ENCODE data around the gene GAGE10.
"Not testable (repeated sequence)": the region's sequence is repeated elsewhere in the genome, so short reads cannot be mapped to it uniquely, and the experiment has no call there.

GAGE10 gene

GRCh38 chrX:49276671-49277534 lies 26.5 kb upstream of the GAGE10 start:
- DNase-seq = no peak

- DNase-seq = no peak
These were observed 26.0 kb upstream of the GAGE10 start for GRCh38 chrX:49277535-49277830.

DNA sequence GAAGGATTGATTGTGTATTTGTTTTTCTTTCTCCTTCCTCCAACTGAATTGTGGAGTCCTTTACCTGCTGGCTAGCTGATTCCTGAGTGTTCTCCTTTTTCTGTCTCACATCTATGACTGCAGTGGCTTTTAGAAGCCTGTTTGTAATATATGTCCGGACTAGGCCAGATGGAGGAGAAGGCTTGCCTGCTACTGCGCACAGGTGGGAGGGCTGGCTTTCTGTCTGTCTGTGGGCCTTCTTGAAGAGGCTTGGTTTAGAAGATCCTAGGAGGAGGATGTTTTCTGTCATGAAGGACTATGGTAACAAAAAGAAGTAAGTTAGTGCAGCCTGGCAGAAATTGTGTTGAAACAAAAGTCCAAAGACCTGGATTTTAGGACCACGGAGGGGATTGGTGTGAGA lies 25.4 kb upstream of the GAGE10 start:
- no peak for DNase-seq

GRCh38 chrX:49282647-49283011 lies 20.8 kb upstream of the GAGE10 start:
- no peak for DNase-seq

- no peak for DNase-seq
These were observed 19.2 kb upstream of the GAGE10 start for GRCh38 chrX:49284212-49284611.

GRCh38 chrX:49286136-49286535 lies 17.3 kb upstream of the GAGE10 start:
- no peak for DNase-seq

DNA sequence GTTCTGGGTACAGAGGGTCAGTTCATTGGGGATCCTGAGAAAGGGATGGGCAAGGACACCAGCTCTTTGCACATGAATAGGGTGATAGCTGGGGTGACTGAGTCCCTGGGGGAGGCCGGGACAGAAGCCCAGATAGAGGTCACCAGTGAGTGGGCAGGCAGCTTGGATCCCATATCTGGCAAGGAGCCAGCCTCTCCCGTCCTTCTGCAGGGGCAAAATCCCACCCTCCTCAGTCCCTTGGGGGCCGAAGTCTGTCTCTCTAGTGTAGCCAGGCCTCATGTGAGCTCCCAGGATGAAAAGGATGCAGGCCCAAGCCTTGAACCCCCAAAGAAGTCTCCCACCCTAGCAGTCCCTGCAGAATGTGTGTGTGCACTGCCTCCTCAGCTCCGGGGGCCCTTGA lies 16.9 kb upstream of the GAGE10 start:
- no peak for DNase-seq

- no peak for DNase-seq
These were observed 15.8 kb upstream of the GAGE10 start for GRCh38 chrX:49287665-49288064.

DNA sequence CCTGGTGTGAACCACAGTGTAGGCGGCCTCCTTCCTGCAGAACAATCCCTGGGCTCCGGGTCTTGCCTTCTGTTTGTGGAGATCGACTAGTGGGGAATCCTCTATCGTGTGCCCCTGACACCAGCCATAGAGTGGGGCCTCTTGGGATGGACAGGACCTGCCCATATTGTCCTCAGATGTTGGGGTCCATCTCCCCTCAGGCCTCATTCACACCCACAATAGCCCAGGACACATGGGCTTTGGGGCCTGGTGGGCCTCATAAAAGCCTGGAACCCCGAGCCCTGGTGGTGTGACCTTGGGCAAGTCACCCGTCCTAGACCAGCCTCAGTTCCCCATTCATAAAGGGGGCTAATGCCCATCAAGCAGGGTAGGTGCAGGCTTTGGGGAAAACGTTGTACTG lies 13.2 kb upstream of the GAGE10 start:
- no peak for DNase-seq

- peak; percentile 36 for DNase-seq
These were observed 11.7 kb upstream of the GAGE10 start for GRCh38 chrX:49291615-49292337.

DNA sequence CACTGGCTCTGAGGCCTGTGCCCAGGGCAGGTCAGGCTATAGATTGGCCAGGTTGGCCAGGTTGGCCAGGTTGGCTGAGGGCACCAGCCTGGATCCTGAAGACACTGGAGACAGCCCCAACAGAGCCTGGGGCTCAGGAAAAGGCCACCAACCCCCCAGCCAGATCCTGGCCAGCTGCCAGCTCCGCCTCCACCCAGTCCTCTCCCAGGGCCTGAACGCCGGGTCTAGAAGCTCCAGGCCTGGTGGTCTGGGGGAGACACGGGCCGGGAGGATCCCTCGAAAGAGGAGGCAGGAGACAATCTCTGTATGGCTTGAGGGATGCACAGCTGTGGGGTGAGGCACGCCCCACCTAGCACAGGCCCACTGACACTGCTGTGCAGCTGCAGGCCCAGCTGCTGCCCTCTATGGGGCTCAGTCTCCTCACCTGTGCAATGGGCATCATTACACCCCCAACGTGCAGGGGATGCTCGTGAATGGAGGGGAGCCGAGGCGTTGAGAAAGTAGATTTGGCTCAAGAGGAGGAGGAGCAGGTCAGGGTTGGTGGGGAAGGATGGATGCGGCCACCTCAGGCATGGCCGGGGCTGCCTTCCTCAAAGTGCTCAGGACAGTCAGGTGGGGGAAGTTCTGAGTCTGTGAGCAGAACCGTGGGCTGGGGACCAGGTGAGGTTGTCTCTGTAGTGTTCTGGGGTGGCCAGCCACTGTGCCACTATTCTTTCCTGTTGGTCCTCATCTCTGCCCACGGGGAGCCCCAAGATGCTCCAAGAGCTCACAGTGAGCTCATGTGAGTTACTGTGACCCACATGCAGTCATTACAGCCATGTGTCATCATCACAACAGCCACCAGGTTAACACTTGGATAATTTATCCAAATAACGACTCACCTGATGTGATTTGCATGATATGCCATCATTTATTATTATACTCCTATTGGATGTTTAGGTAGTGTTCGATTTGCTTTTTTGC lies 10.8 kb upstream of the GAGE10 start:
- DNase-seq = no peak

DNA sequence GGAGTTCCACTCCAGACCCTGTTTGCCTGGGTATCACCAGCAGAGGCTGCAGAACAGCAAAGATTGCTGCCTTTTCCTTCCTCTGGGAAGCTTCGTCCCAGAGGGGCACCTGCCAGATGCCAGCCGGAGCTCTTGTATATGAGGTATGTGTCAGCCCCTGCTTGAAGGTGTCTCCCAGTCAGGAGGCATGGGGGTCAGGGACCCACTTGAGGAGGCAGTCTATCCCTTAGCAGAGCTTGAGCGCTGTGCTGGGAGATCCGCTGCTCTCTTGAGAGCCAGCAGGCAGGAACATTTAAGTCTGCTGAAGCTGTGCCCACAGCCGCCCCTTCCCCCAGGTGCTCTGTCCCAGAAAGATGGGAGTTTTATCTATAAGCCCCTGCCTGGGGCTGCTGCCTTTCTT lies 4.2 kb upstream of the GAGE10 start:
- not testable (repeated sequence) for DNase-seq

GRCh38 chrX:49300703-49301102 lies 2.7 kb upstream of the GAGE10 start:
- DNase-seq = no peak

- DNase-seq = not testable (repeated sequence)
These were observed 4.3 kb downstream of the GAGE10 start for GRCh38 chrX:49307775-49308174.

DNA sequence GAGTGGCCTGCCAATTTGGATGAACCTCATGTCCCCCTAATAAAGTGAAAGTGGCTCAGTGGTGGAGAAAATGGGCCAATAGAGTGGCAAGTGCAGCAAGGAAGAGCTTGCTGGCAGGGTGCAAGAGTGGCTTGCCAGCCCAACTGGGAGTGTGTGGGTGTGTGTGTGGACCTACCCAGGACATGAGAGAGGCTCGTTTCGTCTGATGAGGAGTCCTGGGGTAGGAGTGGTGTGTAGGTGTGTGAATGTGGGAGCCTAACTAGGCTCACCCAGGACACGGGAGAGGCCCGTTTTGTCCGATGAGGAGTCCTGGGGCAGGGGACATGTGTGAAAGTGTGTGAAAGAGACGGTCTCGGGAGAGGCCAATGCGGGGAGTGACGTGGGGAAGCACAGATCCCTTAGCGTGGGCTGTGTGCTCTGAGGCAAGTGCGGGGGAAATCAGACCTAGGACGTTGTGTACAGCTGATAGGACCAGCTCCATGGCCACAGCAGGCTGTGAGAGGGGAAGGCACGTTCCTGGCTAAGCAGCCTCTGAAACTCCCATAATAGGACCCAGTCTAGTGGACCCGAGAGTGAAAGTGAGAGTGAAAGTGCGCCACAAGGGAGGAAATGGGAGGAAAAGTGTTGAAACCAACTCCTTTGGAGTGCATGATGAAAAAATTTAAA lies 5.3 kb downstream of the GAGE10 start:
- DNase-seq = no peak

DNA sequence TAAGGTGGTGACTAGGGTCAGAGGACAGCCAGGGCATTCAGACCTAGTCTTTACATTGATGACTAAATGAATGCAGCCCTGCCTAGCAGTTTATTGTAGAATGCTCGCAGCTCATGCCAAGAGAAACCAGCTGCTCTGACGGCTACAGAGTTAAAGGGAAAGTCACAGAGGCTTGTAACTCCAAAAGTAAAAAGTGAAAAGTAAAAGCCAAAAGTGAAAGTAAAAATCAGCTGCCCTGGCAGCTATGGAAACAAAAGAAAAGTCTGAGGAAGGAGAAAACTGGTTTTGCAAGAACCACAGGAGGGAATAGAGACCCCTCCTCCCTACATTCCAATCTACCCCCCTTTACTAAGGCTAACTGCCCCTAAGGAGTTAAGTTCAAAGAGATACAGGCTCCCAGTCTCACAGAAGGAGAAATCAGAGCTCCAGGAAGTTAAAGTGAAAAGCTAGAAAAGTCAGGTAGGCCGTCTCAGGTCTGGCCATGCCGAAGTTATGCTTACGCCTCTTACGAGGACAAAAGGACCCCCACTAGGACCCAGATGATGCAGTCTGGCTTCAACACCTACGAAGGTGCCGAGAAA lies 6.0 kb downstream of the GAGE10 start:
- DNase-seq = no peak

GRCh38 chrX:49310371-49310770 lies 6.9 kb downstream of the GAGE10 start:
- DNase-seq = no peak

- no peak for DNase-seq
These were observed 8.7 kb downstream of the GAGE10 start for GRCh38 chrX:49312176-49312575.

DNA sequence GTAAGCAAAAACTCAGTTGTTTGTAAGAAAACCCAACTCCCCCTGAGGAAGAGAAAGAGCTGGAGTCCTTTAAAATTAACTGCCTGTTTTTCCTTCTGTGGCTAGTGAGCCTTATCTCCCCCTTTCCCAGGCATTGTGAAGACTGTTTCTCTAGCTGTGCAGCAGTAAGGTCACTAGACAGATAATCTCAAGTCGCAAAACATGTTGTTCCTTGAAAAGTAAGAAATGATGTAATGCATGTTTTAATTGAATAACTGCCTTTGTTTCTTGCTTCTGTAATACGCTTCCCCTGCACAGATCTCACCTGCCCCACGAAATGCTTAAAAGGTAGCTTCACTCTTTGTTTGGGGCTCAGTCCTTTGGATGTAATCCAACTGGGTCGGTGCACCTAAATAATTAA lies 12.6 kb downstream of the GAGE10 start:
- no peak for DNase-seq

DNA sequence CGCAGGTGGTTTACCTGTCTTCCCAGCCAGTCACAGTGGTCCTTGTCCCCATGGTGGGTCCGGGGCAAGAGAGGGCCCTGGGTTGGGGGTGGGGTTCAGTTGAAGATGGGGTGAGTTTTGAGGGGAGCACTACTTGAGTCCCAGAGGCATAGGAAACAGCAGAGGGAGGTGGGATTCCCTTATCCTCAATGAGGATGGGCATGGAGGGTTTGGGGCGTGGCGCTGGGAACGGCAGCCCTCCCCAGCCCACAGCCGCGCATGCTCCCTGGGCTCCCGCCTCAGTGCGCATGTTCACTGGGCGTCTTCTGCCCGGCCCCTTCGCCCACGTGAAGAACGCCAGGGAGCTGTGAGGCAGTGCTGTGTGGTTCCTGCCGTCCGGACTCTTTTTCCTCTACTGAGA lies 18.3 kb downstream of the GAGE10 start, which contains the start of gene GAGE12J:
GAGE12J (plus strand) TSS at position 301 of the 400 bp plus-strand sequence. CDS start 1,157 bp downstream, outside the sequence.
- DNase-seq = not testable (repeated sequence)

GRCh38 chrX:49322266-49322665 lies 18.8 kb downstream of the GAGE10 start:
- DNase-seq = not testable (repeated sequence)

DNA sequence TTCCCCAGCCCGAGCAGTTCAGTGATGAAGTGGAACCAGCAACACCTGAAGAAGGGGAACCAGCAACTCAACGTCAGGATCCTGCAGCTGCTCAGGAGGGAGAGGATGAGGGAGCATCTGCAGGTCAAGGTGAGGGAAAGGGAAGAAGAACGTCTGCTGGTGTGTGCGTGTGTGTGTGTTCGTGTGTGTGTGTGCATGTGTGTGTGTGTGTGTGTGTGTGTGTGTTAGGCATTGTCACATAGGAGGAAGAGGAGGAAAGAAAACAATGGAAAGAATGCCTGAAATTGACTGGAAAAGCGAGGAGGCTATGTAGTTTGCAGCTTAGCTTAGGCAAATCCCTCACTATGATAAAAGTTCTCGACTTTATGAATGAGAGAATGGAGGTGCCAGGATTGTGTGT lies 20.3 kb downstream of the GAGE10 start:
- DNase-seq = not testable (repeated sequence)
